NCI-H187 treated with DMSO at 0.1 percent for 48 hours (cell line): Measurements from ENCODE around the gene PHF12.

Source experiments
- DNase-seq: peaks from one replicate; lab custom pipeline; 2025; lab: John Stamatoyannopoulos, UW

The PHF12 gene

DNA sequence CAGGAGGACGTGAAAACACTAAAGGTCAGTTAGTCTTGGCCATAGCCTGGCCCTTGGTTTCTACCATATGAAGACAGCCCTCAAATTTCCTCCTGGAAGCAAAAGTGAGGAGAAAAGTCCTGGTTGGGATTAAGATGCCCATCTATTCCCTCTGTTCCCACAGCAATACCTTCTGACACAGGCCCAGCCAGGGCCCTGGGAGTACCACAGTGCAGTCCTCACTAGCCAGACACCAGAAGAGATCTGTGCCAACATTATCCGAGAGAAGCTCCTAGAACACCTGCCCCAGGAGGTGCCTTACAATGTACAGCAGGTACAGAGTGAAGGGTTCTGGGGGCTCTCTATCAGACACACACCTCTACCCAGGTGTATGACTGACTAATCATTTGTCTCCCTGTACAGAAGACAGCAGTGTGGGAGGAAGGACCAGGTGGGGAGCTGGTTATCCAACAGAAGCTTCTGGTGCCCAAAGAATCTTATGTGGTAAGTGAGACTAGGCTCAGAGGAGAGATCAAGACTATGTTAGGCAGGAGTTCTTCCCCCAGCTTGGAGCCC lies 92.4 kb downstream of the PHF12 start:
- DNase-seq = no peak

- no peak for DNase-seq
These were observed 93.2 kb downstream of the PHF12 start for GRCh38 chr17:28857905-28858800.

DNA sequence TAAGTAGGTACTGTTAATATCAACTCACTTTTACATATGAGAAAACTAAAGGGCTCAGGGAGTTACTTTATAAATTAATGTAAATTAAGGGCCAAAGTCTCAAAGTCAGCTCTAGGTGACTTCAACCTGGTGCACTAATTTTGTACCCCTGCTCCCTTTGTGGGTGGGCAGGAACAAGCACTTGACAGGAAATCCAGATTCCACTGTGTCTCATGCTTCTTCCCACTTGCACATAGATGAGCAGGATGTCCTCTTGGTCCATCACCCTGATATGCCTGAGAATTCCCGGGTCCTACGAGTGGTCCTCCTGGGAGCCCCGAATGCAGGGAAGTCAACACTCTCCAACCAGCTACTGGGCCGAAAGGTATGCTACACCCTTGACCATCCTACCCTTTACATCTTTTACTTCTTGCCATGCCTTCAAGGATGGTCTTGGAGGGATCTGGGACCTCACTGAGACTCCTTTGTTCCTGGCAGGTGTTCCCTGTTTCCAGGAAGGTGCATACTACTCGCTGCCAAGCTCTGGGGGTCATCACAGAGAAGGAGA lies 95.2 kb downstream of the PHF12 start:
- DNase-seq = no peak

- no peak for DNase-seq
These were observed 96.0 kb downstream of the PHF12 start for GRCh38 chr17:28855336-28855679.
